ENCODE measurements around the gene GABPB2.
A peak's percentile ranks its signal among the peaks of the same experiment; 100 is the strongest.

GABPB2 gene

DNA sequence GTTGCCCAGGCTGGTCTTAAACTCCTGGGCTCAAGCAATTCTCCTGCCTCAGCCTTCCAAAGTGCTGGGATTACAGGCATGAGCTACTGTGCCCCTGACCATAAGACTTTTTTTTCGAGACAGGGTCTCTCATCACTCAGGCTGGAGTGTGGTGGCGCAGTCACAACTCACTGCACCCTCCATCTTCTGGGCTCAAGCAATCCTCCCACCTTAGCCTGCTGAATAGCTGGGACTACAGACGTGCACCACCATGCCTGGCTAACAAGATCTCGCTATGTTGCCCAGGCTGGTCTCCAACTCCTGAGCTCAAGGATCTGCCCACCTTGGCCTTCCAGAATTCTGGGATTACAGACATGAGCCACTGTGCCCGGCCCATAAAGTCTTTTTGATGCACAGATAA is 21.1 kb upstream of the GABPB2 start:
- H3K27me3 ChIP-seq (replicated peaks in 2 of 5; ENCODE audit: control insufficient read depth in 4 of 5, insufficient read depth in 5 of 5, low read length in 4 of 5): no peaks in the 10 kb centered on the region
- ChIA-PET CTCF (interaction anchor here (0.6 to 8.2 kb wide), 6 partner anchors 8 to 302 kb away, joined by 3 to 59 read pairs (median 4); partner anchors contain the start of genes BNIPL, CDC42SE1, MINDY1 and MLLT11), POLR2A (interaction anchor here (1.0 kb wide), 1 partner anchor 10 kb away, joined by 6 read pairs; the partner anchor contains the start of gene CDC42SE1)
- no peak overlapping the region for H3K4me3 ChIP-seq (ENCODE audit: control insufficient read depth in 1 of 7, extremely low read depth in 1 of 7, insufficient read depth in 4 of 7, low read depth in 2 of 7, low read length in 6 of 7)
- peaks cover 7 to 37% (median 25%) of the 10 kb centered on the region in 4 experiments for H3K36me3 ChIP-seq (ENCODE audit: control insufficient read depth in 4 of 4, insufficient read depth in 4 of 4, low read length in 3 of 4)
- 100% methylated on average over 4 of the region's 5 CpGs for WGBS (ENCODE audit: insufficient coverage)
- no peak for DNase-seq
- peaks cover 2 to 18% (median 9%) of the 10 kb centered on the region in 4 experiments for H3K4me1 ChIP-seq (ENCODE audit: control extremely low read depth in 1 of 4, control insufficient read depth in 4 of 4, insufficient read depth in 4 of 4, low read length in 3 of 4)
- no peaks in the 10 kb centered on the region for H3K9me3 ChIP-seq (ENCODE audit: control extremely low read depth in 1 of 5, control insufficient read depth in 4 of 5, insufficient read depth in 2 of 5, low read depth in 1 of 5, low read length in 4 of 5)
- no peak overlapping the region for H3K27ac ChIP-seq (ENCODE audit: insufficient read depth in 1 of 2, low read depth in 1 of 2, low read length in 2 of 2, poor library complexity in 1 of 2, severe bottlenecking in 2 of 2)

DNA sequence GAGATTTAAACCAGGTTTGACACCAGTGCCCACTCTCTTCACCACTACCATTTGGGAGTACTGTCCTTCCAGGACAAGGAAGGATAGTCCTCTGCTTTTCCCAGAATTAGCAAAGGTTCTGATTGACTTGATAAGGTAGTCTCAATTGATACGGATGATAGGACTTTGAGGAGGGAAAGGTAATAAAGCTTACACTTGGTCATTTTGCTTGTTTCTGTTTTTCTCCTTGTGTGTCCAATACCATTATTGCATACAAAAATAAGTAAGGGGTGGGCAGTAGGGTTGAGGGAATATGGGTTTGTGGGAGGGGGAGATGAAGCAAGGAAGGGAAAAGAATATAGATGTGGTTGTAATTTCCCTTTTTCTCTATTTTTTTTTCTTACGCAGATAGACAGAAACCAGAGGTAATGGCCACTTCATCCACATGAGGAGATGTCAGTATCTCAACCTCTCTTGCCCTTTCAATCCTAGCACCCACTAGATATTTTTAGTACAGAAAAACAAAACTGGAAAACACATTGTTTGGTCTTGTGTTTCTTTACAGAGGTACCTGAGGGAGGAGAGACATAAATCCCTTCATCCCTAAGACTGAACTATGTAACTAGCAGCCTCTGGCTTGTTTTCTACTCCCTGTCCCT is 20.4 kb upstream of the GABPB2 start:
- Histone ChIP-seq H3K9me3 (ENCODE audit: control extremely low read depth in 1 of 5, control insufficient read depth in 4 of 5, insufficient read depth in 2 of 5, low read depth in 1 of 5, low read length in 4 of 5) (no peaks in the 10 kb centered on the region), H3K27ac (ENCODE audit: insufficient read depth in 1 of 2, low read depth in 1 of 2, low read length in 2 of 2, poor library complexity in 1 of 2, severe bottlenecking in 2 of 2) (no peak overlapping the region), H3K27me3 (replicated peaks in 2 of 5; ENCODE audit: control insufficient read depth in 4 of 5, insufficient read depth in 5 of 5, low read length in 4 of 5) (no peaks in the 10 kb centered on the region), H3K4me1 (ENCODE audit: control extremely low read depth in 1 of 4, control insufficient read depth in 4 of 4, insufficient read depth in 4 of 4, low read length in 3 of 4) (peaks cover 2 to 21% (median 10%) of the 10 kb centered on the region in 4 experiments), H3K4me3 (ENCODE audit: control insufficient read depth in 1 of 7, extremely low read depth in 1 of 7, insufficient read depth in 4 of 7, low read depth in 2 of 7, low read length in 6 of 7) (no peak overlapping the region), H3K36me3 (ENCODE audit: control insufficient read depth in 4 of 4, insufficient read depth in 4 of 4, low read length in 3 of 4) (peaks cover 10 to 44% (median 32%) of the 10 kb centered on the region in 4 experiments)
- CTCF ChIA-PET: interaction anchor here (0.6 to 8.2 kb wide), 7 partner anchors 8 to 301 kb away, joined by 3 to 59 read pairs (median 4); partner anchors contain the start of genes BNIPL, CDC42SE1, MINDY1 and MLLT11
- no peak for DNase-seq
- no CpG with 5 or more reads among the region's 2 CpGs for WGBS (ENCODE audit: insufficient coverage)
- POLR2A ChIA-PET: interaction anchor here (1.0 to 1.4 kb wide), 3 partner anchors 9 to 45 kb away, joined by 3 to 6 read pairs (median 4); partner anchors contain the start of genes CDC42SE1 and MLLT11

DNA sequence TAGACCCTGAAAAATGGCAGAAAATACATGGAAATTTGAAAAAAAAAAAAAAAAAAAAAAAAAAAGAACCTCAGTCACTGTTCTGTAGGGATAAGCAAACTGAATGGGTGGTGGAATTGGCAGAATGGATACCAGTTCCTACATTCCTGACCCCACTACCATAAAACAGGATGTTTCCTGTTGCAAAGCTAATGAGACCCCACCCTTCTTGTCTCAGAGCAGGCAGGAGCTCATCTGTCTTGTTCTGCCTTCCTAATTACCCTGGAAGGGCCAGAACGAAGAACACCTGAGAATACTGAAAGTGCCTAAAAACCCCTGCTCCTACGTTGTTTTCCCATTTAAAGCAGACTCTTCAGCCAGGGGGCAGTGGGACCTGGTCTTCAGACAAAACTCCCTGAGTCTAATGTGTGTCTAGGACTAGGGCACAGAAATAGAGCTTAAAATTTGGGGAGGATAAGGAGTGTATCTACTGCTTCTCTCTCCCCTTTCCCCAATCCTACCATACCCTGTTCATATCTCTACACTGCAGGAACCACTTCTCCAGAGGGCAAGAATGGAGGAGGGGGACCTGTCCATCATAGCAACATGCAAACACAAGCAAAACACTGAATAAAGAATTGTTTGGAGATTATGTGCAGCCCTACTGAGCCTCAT is 19.1 kb upstream of the GABPB2 start:
- Histone ChIP-seq H3K36me3 (ENCODE audit: control insufficient read depth in 4 of 4, insufficient read depth in 4 of 4, low read length in 3 of 4) (peaks cover 10 to 55% (median 36%) of the 10 kb centered on the region in 4 experiments), H3K9me3 (ENCODE audit: control extremely low read depth in 1 of 5, control insufficient read depth in 4 of 5, insufficient read depth in 2 of 5, low read depth in 1 of 5, low read length in 4 of 5) (no peaks in the 10 kb centered on the region), H3K27ac (ENCODE audit: insufficient read depth in 1 of 2, low read depth in 1 of 2, low read length in 2 of 2, poor library complexity in 1 of 2, severe bottlenecking in 2 of 2) (peak overlapping the region in 1 of 2 experiments; percentile 36), H3K4me1 (ENCODE audit: control extremely low read depth in 1 of 4, control insufficient read depth in 4 of 4, insufficient read depth in 4 of 4, low read length in 3 of 4) (peaks cover 8 to 34% (median 22%) of the 10 kb centered on the region in 4 experiments), H3K27me3 (replicated peaks in 2 of 5; ENCODE audit: control insufficient read depth in 4 of 5, insufficient read depth in 5 of 5, low read length in 4 of 5) (no peaks in the 10 kb centered on the region), H3K4me3 (ENCODE audit: control insufficient read depth in 1 of 7, extremely low read depth in 1 of 7, insufficient read depth in 4 of 7, low read depth in 2 of 7, low read length in 6 of 7) (no peak overlapping the region)
- ChIA-PET CTCF (interaction anchor here (1.0 to 6.0 kb wide), 4 partner anchors 10 to 45 kb away, joined by 3 to 54 read pairs (median 8); partner anchors contain the start of genes MINDY1 and MLLT11), POLR2A (interaction anchor here (1.4 kb wide), 1 partner anchor 8 kb away, joined by 3 read pairs; the partner anchor contains the start of genes CDC42SE1 and MLLT11)
- WGBS (ENCODE audit: insufficient coverage): 83% methylated on average over 1 of the region's 2 CpGs
- DNase-seq: peak in 1 of 3 donors; percentile 36

DNA sequence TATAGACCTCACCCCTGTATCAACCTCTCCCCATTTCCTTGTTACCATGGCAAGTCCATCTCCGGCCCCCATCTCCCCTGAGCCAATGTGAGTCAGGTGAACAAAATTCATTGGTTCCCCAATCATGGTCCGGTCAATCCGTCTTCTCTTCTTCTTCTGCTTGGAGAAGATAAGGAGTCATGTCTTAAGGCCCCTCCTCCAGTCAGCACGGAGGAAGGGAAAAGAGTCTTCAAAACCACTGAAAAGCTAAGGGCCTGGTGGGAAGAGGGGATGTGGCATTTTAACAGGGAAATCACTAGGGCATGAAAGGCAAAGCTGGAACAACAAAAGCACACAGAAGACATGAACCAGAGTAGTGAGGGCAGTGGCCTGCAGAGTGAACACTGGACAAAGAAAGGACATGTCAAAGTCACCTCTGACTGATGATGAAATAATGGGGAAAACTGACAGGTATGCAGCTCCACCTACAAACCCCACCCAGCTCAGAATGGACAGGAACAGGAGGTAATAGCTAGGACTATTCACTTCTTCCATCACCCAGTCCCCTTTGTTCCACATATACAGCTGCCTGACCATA is 15.5 kb upstream of the GABPB2 start:
- WGBS (ENCODE audit: insufficient coverage): 90% methylated on average over 2 of the region's 4 CpGs
- CTCF ChIA-PET: interaction anchor here (0.5 to 7.6 kb wide), 5 partner anchors 9 to 503 kb away, joined by 3 to 59 read pairs (median 6); partner anchors contain the start of gene C1orf56
- peak overlapping the region in 1 of 2 experiments; percentile 93 for H3K27ac ChIP-seq (ENCODE audit: insufficient read depth in 1 of 2, low read depth in 1 of 2, low read length in 2 of 2, poor library complexity in 1 of 2, severe bottlenecking in 2 of 2)

DNA sequence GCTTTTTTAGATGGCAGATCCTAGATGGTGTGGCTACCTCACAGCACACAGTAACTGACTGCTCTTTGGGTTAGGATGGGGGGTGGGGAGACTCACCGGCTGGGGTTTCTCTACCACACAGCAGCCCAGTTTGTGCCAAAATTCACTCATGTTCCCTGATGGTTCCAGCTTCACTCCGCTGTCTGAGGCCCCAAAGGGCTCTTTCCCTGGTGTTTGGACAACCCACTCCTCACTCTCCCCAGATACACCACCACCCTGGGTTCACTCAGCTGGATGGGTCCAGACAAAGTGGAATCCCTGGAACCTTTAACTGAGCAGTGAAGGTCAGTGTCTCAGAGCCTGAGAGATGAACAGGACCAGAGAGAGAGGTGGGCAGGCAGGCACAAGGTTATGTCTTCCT is 15.0 kb upstream of the GABPB2 start:
- H3K9me3 ChIP-seq (ENCODE audit: control extremely low read depth in 1 of 5, control insufficient read depth in 4 of 5, insufficient read depth in 2 of 5, low read depth in 1 of 5, low read length in 4 of 5): no peaks in the 10 kb centered on the region
- peak overlapping the region in 4 of 7 experiments; percentile 19 to 69 (median 58) for H3K4me3 ChIP-seq (ENCODE audit: control insufficient read depth in 1 of 7, extremely low read depth in 1 of 7, insufficient read depth in 4 of 7, low read depth in 2 of 7, low read length in 6 of 7)
- ChIA-PET CTCF (interaction anchor here (1.1 to 7.6 kb wide), 4 partner anchors 9 to 30 kb away, joined by 3 to 59 read pairs (median 10); partner anchors contain the start of gene C1orf56), POLR2A (no interaction called here)
- no peak for DNase-seq
- H3K27ac ChIP-seq (ENCODE audit: insufficient read depth in 1 of 2, low read depth in 1 of 2, low read length in 2 of 2, poor library complexity in 1 of 2, severe bottlenecking in 2 of 2): peak overlapping the region; percentile 29 to 93
- no peaks in the 10 kb centered on the region for H3K27me3 ChIP-seq (replicated peaks in 2 of 5; ENCODE audit: control insufficient read depth in 4 of 5, insufficient read depth in 5 of 5, low read length in 4 of 5)
- WGBS (ENCODE audit: insufficient coverage): no CpG with 5 or more reads among the region's 2 CpGs
- H3K4me1 ChIP-seq (ENCODE audit: control extremely low read depth in 1 of 4, control insufficient read depth in 4 of 4, insufficient read depth in 4 of 4, low read length in 3 of 4): peaks cover 18 to 48% (median 44%) of the 10 kb centered on the region in 4 experiments
- peaks cover 10 to 60% (median 36%) of the 10 kb centered on the region in 4 experiments for H3K36me3 ChIP-seq (ENCODE audit: control insufficient read depth in 4 of 4, insufficient read depth in 4 of 4, low read length in 3 of 4)

More for the DNA sequence above, 15.5 kb upstream of the GABPB2 start:
- Histone ChIP-seq H3K4me3 (ENCODE audit: control insufficient read depth in 1 of 7, extremely low read depth in 1 of 7, insufficient read depth in 4 of 7, low read depth in 2 of 7, low read length in 6 of 7) (peak overlapping the region in 1 of 7 experiments; percentile 69), H3K9me3 (ENCODE audit: control extremely low read depth in 1 of 5, control insufficient read depth in 4 of 5, insufficient read depth in 2 of 5, low read depth in 1 of 5, low read length in 4 of 5) (no peaks in the 10 kb centered on the region), H3K36me3 (ENCODE audit: control insufficient read depth in 4 of 4, insufficient read depth in 4 of 4, low read length in 3 of 4) (peaks cover 10 to 63% (median 36%) of the 10 kb centered on the region in 4 experiments), H3K27me3 (replicated peaks in 2 of 5; ENCODE audit: control insufficient read depth in 4 of 5, insufficient read depth in 5 of 5, low read length in 4 of 5) (no peaks in the 10 kb centered on the region), H3K4me1 (ENCODE audit: control extremely low read depth in 1 of 4, control insufficient read depth in 4 of 4, insufficient read depth in 4 of 4, low read length in 3 of 4) (peaks cover 18 to 46% (median 40%) of the 10 kb centered on the region in 4 experiments)
- no peak for DNase-seq
- POLR2A ChIA-PET: no interaction called here

DNA sequence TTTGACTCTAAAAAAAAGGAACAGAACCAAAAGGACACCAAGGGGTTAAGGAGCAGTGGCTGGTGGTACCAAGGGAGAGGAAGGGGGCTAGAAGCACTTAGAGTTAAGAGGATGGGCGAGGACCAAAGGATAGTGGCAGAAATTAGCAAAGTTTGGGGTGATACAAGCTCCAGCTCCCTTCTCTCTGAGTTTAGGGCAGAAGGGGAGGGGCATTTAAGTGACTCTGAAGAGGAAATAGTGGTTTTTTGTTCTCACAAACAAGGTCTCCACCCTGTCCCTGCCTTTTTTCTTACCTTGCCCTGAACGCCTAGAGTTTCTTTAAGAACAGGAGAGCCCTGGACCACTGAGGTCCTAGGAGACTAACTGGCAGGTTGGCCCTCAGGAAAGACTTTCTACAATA is 14.4 kb upstream of the GABPB2 start:
- CTCF ChIA-PET: interaction anchor here (1.1 to 7.6 kb wide), 2 partner anchors 10 to 16 kb away, joined by 6 to 59 read pairs; partner anchors contain the start of gene C1orf56

More for the DNA sequence above, 14.4 kb upstream of the GABPB2 start:
- peak in 2 of 3 donors; percentile 60 to 72 for DNase-seq
- POLR2A ChIA-PET: interaction anchor here (0.7 kb wide), 1 partner anchor 58 kb away, joined by 3 read pairs; no protein-coding TSS in a partner anchor
- no peaks in the 10 kb centered on the region for H3K27me3 ChIP-seq (replicated peaks in 2 of 5; ENCODE audit: control insufficient read depth in 4 of 5, insufficient read depth in 5 of 5, low read length in 4 of 5)
- peak overlapping the region in 6 of 7 experiments; percentile 13 to 69 (median 42) for H3K4me3 ChIP-seq (ENCODE audit: control insufficient read depth in 1 of 7, extremely low read depth in 1 of 7, insufficient read depth in 4 of 7, low read depth in 2 of 7, low read length in 6 of 7)
- no peaks in the 10 kb centered on the region for H3K9me3 ChIP-seq (ENCODE audit: control extremely low read depth in 1 of 5, control insufficient read depth in 4 of 5, insufficient read depth in 2 of 5, low read depth in 1 of 5, low read length in 4 of 5)
- peaks cover 10 to 57% (median 36%) of the 10 kb centered on the region in 4 experiments for H3K36me3 ChIP-seq (ENCODE audit: control insufficient read depth in 4 of 4, insufficient read depth in 4 of 4, low read length in 3 of 4)
- peak overlapping the region; percentile 29 to 93 for H3K27ac ChIP-seq (ENCODE audit: insufficient read depth in 1 of 2, low read depth in 1 of 2, low read length in 2 of 2, poor library complexity in 1 of 2, severe bottlenecking in 2 of 2)
- H3K4me1 ChIP-seq (ENCODE audit: control extremely low read depth in 1 of 4, control insufficient read depth in 4 of 4, insufficient read depth in 4 of 4, low read length in 3 of 4): peaks cover 18 to 53% (median 48%) of the 10 kb centered on the region in 4 experiments
- 0% methylated on average over 2 of the region's 2 CpGs for WGBS (ENCODE audit: insufficient coverage)

Data from common myeloid progenitor, CD34-positive (primary cell).